Uterus (tissue), 4 donors: ENCODE measurements around the gene CYTH2. TPM values are rescaled to one million over a fixed set of nuclear protein-coding genes. Genes with fewer than 3 reads are reported as not detected.

Source experiments
- DNase-seq, 2 donors: peaks; one replicate each; pipeline ENCODE4 v3.0.0-alpha.2; 2019 to 2020
- H3K27ac ChIP-seq, 2 donors: fragments of 200-600 bp; sonication (generic); 1 replicate in 1 of 2; 2 replicates in 1 of 2; pipeline ENCODE4 v1.5.1; 2016 to 2018
- H3K27me3 ChIP-seq, 2 donors: fragments of 200-600 bp; sonication (generic); one replicate each; pipeline ENCODE4 v1.5.1; 2018 to 2019; ENCODE audit warnings: control low read depth in 1 of 2
- H3K36me3 ChIP-seq, 2 donors: fragments of 200-600 bp; sonication (generic); one replicate each; pipeline ENCODE4 v1.5.1; 2019; ENCODE audit warnings: control low read depth in 1 of 2
- H3K4me1 ChIP-seq, 2 donors: fragments of 200-600 bp; sonication (generic); one replicate each; pipeline ENCODE4 v1.5.1; 2018 to 2019; ENCODE audit warnings: control low read depth in 1 of 2
- H3K4me3 ChIP-seq, 2 donors: fragments of 200-600 bp; sonication (generic); 1 replicate in 1 of 2; 2 replicates in 1 of 2; pipeline ENCODE4 v1.5.1; 2018 to 2019; ENCODE audit warnings: mild to moderate bottlenecking in 1 of 2
- H3K9me3 ChIP-seq, 2 donors: fragments of 200-600 bp; sonication (generic); one replicate each; pipeline ENCODE4 v1.5.1; 2019; ENCODE audit warnings: control low read depth in 1 of 2
- CTCF ChIP-seq, 4 experiments: fragments of 200-600 bp in 2 of 4; fragments of 450-650 bp in 2 of 4; sonication (generic) in 2 of 4; IDR thresholded peaks; one replicate each; pipeline ENCODE4 v1.5.1; 2016 to 2019; ENCODE audit warnings: antibody characterized with exemption in 4 of 4, mild to moderate bottlenecking in 2 of 4, moderate library complexity in 1 of 4
- POLR2A ChIP-seq, 2 donors: fragments of 450-650 bp; IDR thresholded peaks; one replicate each; pipeline ENCODE4 v1.6.1; 2016; ENCODE audit warnings: antibody characterized with exemption in 2 of 2, mild to moderate bottlenecking in 1 of 2, moderate library complexity in 1 of 2
- intact Hi-C: fragments of 100-400 bp; cut with DNase I; formaldehyde crosslinking; loops from one replicate; pipeline ENCODE4 v1.15.1; 2023; ENCODE audit warnings: low total_unique reads
- total RNA-seq, 4 donors: library from RNA; depleted of rRNA in 3 of 4; stranded (reverse); fragments of >200 nt in 3 of 4; gene quantifications; one replicate each; pipeline versions ENCODE4 v1.1.0 to v1.2.4, GENCODE V29; 2014 to 2023
- donor health status: DM: yes; HTN: yes; CAD: no.

The CYTH2 gene
- total RNA-seq, 4 donors from 2014 or later = 7.2 to 70.3 (median 36.5) TPM

DNA sequence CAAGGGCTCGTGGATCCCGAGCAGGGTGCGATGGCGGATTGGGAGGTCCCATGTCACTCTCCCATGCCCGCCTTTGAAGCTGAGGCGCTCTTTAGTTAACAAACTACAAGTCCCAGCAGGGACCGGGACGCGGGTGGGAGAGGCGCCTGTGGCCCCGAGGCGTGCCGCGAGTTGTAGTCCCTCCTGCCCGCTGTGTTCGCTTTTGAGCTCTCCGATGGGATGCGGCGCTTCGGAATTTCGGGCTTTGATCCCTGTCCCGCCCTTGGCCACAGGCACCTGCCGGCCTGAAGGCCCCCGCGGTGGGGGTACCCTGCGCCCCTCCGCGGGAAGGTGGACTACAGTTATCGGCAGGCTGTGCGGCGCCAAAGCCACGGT, 11.0 kb downstream of the CYTH2 start:
- H3K4me1 ChIP-seq = no peaks in the 10 kb centered on the region
- H3K36me3 ChIP-seq = no peaks in the 10 kb centered on the region
- no peak for TF ChIP-seq CTCF (IDR thresholded peaks at IDR 0.05)
- TF ChIP-seq POLR2A (IDR thresholded peaks at IDR 0.05) = no peak
- peak; percentile 68 to 73 for DNase-seq
- no peaks in the 10 kb centered on the region for H3K27me3 ChIP-seq
- H3K4me3 ChIP-seq = peak overlapping the region; percentile 31 to 51
- intact Hi-C loops = no loop called here
- peak overlapping the region; percentile 80 to 90 for H3K27ac ChIP-seq
- no peaks in the 10 kb centered on the region for H3K9me3 ChIP-seq

- TF ChIP-seq POLR2A (IDR thresholded peaks at IDR 0.05) = no peak
- TF ChIP-seq CTCF (IDR thresholded peaks at IDR 0.05) = peak in 1 of 4 experiments; percentile 12
- Histone ChIP-seq H3K4me1 (no peaks in the 10 kb centered on the region), H3K27me3 (no peaks in the 10 kb centered on the region), H3K4me3 (peak overlapping the region; percentile 31 to 51), H3K9me3 (no peaks in the 10 kb centered on the region), H3K36me3 (no peaks in the 10 kb centered on the region), H3K27ac (peak overlapping the region; percentile 80 to 90)
- intact Hi-C loops = no loop called here
- peak; percentile 48 to 52 for DNase-seq
These were observed 11.7 kb downstream of the CYTH2 start for GRCh38 chr19:48480558-48481500.

- no peak for DNase-seq
- Histone ChIP-seq H3K9me3 (no peaks in the 10 kb centered on the region), H3K27ac (peak overlapping the region in 1 of 2 donors; percentile 90), H3K4me1 (no peaks in the 10 kb centered on the region), H3K4me3 (no peak overlapping the region), H3K36me3 (no peaks in the 10 kb centered on the region), H3K27me3 (no peaks in the 10 kb centered on the region)
- TF ChIP-seq CTCF (IDR thresholded peaks at IDR 0.05) (no peak), POLR2A (IDR thresholded peaks at IDR 0.05) (no peak)
- intact Hi-C loops = no loop called here
These were observed 12.9 kb downstream of the CYTH2 start for GRCh38 chr19:48481846-48482639.

GRCh38 chr19:48483301-48483700, 14.1 kb downstream of the CYTH2 start:
- no peak overlapping the region for H3K27ac ChIP-seq
- H3K9me3 ChIP-seq = no peaks in the 10 kb centered on the region
- no peaks in the 10 kb centered on the region for H3K27me3 ChIP-seq
- no peak overlapping the region for H3K4me3 ChIP-seq
- no peaks in the 10 kb centered on the region for H3K4me1 ChIP-seq
- no peak for TF ChIP-seq POLR2A (IDR thresholded peaks at IDR 0.05)
- TF ChIP-seq CTCF (IDR thresholded peaks at IDR 0.05) = no peak
- no peak for DNase-seq
- intact Hi-C loops = no loop called here
- H3K36me3 ChIP-seq = no peaks in the 10 kb centered on the region
